GM23338 (cell line): Measurements from ENCODE around the gene CNPY1. TPM values are rescaled to one million over a fixed set of nuclear protein-coding genes. Genes with fewer than 3 reads are reported as not detected.

Source experiments
- ATAC-seq: fragments of 200-7000 bp; cut with Tn5 transposase; 3 replicates; pipeline ENCODE4 v1.9.1; 2020
- DNase-seq: peaks from one replicate; pipeline ENCODE4 v3.0.0-alpha.2; 2015; ENCODE audit warnings: low spot score
- H2AFZ ChIP-seq: fragments of 200-600 bp; sonication (generic); 2 replicates; pipeline ENCODE4 v1.8.0; 2016; ENCODE audit warnings: antibody characterized with exemption, mild to moderate bottlenecking, moderate library complexity
- H3F3A ChIP-seq: fragments of 200-600 bp; sonication (generic); replicated peaks from 2 replicates; pipeline ENCODE4 v1.8.0; 2017; ENCODE audit warnings: antibody characterized with exemption, mixed run types, low read depth
- H3K27ac ChIP-seq: fragments of 200-600 bp; sonication (generic); 2 replicates; pipeline ENCODE4 v1.6.1; 2016; ENCODE audit warnings: low read depth
- H3K27me3 ChIP-seq: fragments of 200-600 bp; sonication (generic); 2 replicates; pipeline ENCODE4 v1.8.0; 2016; ENCODE audit warnings: mild to moderate bottlenecking, mixed run types, moderate library complexity; ENCODE audit not compliant: insufficient read depth
- H3K36me3 ChIP-seq: fragments of 200-600 bp; sonication (generic); 2 replicates; pipeline ENCODE4 v1.8.0; 2016; ENCODE audit warnings: mild to moderate bottlenecking; ENCODE audit not compliant: insufficient read depth
- H3K4me1 ChIP-seq: fragments of 200-600 bp; sonication (generic); 2 replicates; pipeline ENCODE4 v1.8.0; 2016; ENCODE audit warnings: mild to moderate bottlenecking, moderate library complexity; ENCODE audit not compliant: insufficient read depth
- H3K4me2 ChIP-seq: fragments of 200-600 bp; sonication (generic); 2 replicates; pipeline ENCODE4 v1.7.1; 2017; ENCODE audit warnings: mixed run types
- H3K4me3 ChIP-seq: fragments of 200-600 bp; sonication (generic); 2 replicates; pipeline ENCODE4 v1.6.1; 2016; ENCODE audit warnings: mixed run types
- H3K79me2 ChIP-seq: fragments of 200-600 bp; sonication (generic); replicated peaks from 2 replicates; pipeline ENCODE4 v1.8.0; 2017; ENCODE audit warnings: mild to moderate bottlenecking; ENCODE audit not compliant: insufficient read depth
- H3K9me2 ChIP-seq: fragments of 200-600 bp; sonication (generic); 2 replicates; pipeline ENCODE4 v1.8.0; 2017; ENCODE audit not compliant: insufficient read depth
- H4K20me1 ChIP-seq: fragments of 200-600 bp; sonication (generic); replicated peaks from 2 replicates; pipeline ENCODE4 v1.8.0; 2017; ENCODE audit warnings: mild to moderate bottlenecking; ENCODE audit not compliant: insufficient read depth
- H3K27ac Mint-ChIP-seq: 2 replicates; pipeline ENCODE4 v1.8.0; 2020; ENCODE audit warnings: inconsistent platforms, mild to moderate bottlenecking, moderate library complexity, mixed read lengths
- H3K27me3 Mint-ChIP-seq: 3 replicates; pipeline ENCODE4 v1.8.0; 2022; ENCODE audit warnings: low read depth, mild to moderate bottlenecking, moderate library complexity, mixed read lengths, inconsistent platforms; ENCODE audit not compliant: insufficient read depth, poor library complexity
- H3K36me3 Mint-ChIP-seq: 3 replicates; pipeline ENCODE4 v1.8.0; 2021; ENCODE audit warnings: low read depth, mild to moderate bottlenecking, inconsistent platforms, moderate library complexity, mixed read lengths
- H3K4me1 Mint-ChIP-seq: 3 replicates; pipeline ENCODE4 v1.8.0; 2020; ENCODE audit warnings: mild to moderate bottlenecking, inconsistent platforms, mixed read lengths
- H3K4me3 Mint-ChIP-seq: 3 replicates; pipeline ENCODE4 v1.8.0; 2021; ENCODE audit warnings: moderate library complexity, mild to moderate bottlenecking, inconsistent platforms, mixed read lengths
- H3K9me3 Mint-ChIP-seq: 3 replicates; pipeline ENCODE4 v1.8.0; 2020; ENCODE audit warnings: moderate library complexity, mild to moderate bottlenecking, inconsistent platforms, mixed read lengths
- CREB1 ChIP-seq: fragments of 250-450 bp; sonication (Bioruptor Pico); IDR thresholded peaks from 2 replicates; pipeline ENCODE4 v1.5.0; 2020; ENCODE audit warnings: low read depth, mild to moderate bottlenecking, moderate library complexity
- CTCF ChIP-seq, 2 experiments: fragments of 200-600 bp in 1 of 2; sonication (generic) in 1 of 2; conservative IDR thresholded peaks; 2 replicates each; pipeline versions ENCODE4 v1.5.1 to v1.6.1; 2016 to 2017; ENCODE audit warnings: antibody characterized with exemption in 2 of 2, low read depth in 2 of 2, mild to moderate bottlenecking in 2 of 2, moderate library complexity in 1 of 2
- ETS1 ChIP-seq: IDR thresholded peaks from 2 replicates; pipeline ENCODE4 v1.6.1; 2016; ENCODE audit warnings: antibody characterized with exemption
- EZH2 ChIP-seq: fragments of 200-600 bp; sonication (generic); IDR thresholded peaks from one replicate; pipeline ENCODE4 v1.8.0; 2017; ENCODE audit warnings: antibody characterized with exemption, mild to moderate bottlenecking, low read depth; ENCODE audit not compliant: unreplicated experiment
- EZH2phosphoT487 ChIP-seq: fragments of 200-600 bp; sonication (generic); IDR thresholded peaks from one replicate; pipeline ENCODE4 v1.8.1; 2018; ENCODE audit warnings: antibody characterized with exemption; ENCODE audit not compliant: unreplicated experiment
- JUNB ChIP-seq: IDR thresholded peaks from one replicate; pipeline ENCODE4 v1.6.1; 2016; ENCODE audit warnings: antibody characterized with exemption; ENCODE audit not compliant: unreplicated experiment
- NANOG ChIP-seq: IDR thresholded peaks from 2 replicates; pipeline ENCODE4 v1.6.1; 2016; ENCODE audit warnings: antibody characterized with exemption, borderline replicate concordance
- POLR2AphosphoS5 ChIP-seq: IDR thresholded peaks from 2 replicates; pipeline ENCODE4 v1.6.1; 2016; ENCODE audit warnings: antibody characterized with exemption, low read depth
- REST ChIP-seq: IDR thresholded peaks from one replicate; pipeline ENCODE4 v1.6.1; 2018; ENCODE audit warnings: antibody characterized with exemption; ENCODE audit not compliant: unreplicated experiment
- STAT1 ChIP-seq: IDR thresholded peaks from one replicate; pipeline ENCODE4 v1.6.1; 2016; ENCODE audit warnings: antibody characterized with exemption; ENCODE audit not compliant: unreplicated experiment
- ZNF114 ChIP-seq: fragments of 250-450 bp; sonication (Bioruptor Pico); IDR thresholded peaks from 2 replicates; pipeline ENCODE4 v1.5.0; 2020; ENCODE audit warnings: mild to moderate bottlenecking, moderate library complexity
- ZNF331 ChIP-seq: fragments of 250-450 bp; sonication (Bioruptor Pico); IDR thresholded peaks from 2 replicates; pipeline ENCODE4 v1.5.0; 2020; ENCODE audit warnings: low read depth, mild to moderate bottlenecking, moderate library complexity
- ZNF462 ChIP-seq: fragments of 250-450 bp; sonication (Bioruptor Pico); IDR thresholded peaks from 2 replicates; pipeline ENCODE4 v1.5.0; 2020; ENCODE audit warnings: mild to moderate bottlenecking, moderate library complexity
- polyA plus RNA-seq: library from polyadenylated mRNA; unstranded; fragments of >200 nt; fragmentation: Nextera tagmentation; extraction: Ambion mirVana; gene quantifications from 2 replicates; pipeline ENCODE4 v1.2.1, GENCODE V29; 2016
- total RNA-seq: library from RNA; depleted of rRNA; stranded (reverse); fragments of >200 nt; shearing (Covaris generic); gene quantifications from 2 replicates; pipeline ENCODE4 v1.2.3, GENCODE V29; 2014

Gene CNPY1
- total and polyA plus RNA-seq, 2 experiments from 2014 or later: not detected

GRCh38 chr7:155550916-155551315 lies 4.6 kb upstream of the CNPY1 start:
- Histone ChIP-seq H3K79me2 (no peaks in the 10 kb centered on the region), H4K20me1 (no peaks in the 10 kb centered on the region), H3K9me2 (no peaks in the 10 kb centered on the region), H3F3A (no peaks in the 10 kb centered on the region), H3K27me3 (no peaks in the 10 kb centered on the region), H3K27ac (no peak overlapping the region), H3K4me2 (no peak overlapping the region), H3K4me3 (no peak overlapping the region), H2AFZ (no peak overlapping the region), H3K4me1 (no peaks in the 10 kb centered on the region), H3K36me3 (no peaks in the 10 kb centered on the region)
- H3K4me3 Mint-ChIP-seq: no peak overlapping the region
- no peak for TF ChIP-seq STAT1
- no peak for TF ChIP-seq CTCF (conservative IDR thresholded peaks at IDR 0.05; ENCODE audit: low read depth in 2 of 2)
- TF ChIP-seq ZNF114: no peak
- TF ChIP-seq EZH2: no peak
- no peak for TF ChIP-seq NANOG
- TF ChIP-seq JUNB: no peak
- TF ChIP-seq ETS1: no peak
- no peak for TF ChIP-seq REST
- TF ChIP-seq ZNF331 (CRISPR knock-in tag): no peak
- no peak for TF ChIP-seq CREB1 (CRISPR knock-in tag)
- TF ChIP-seq ZNF462 (CRISPR knock-in tag): no peak
- no peak for TF ChIP-seq EZH2phosphoT487
- TF ChIP-seq POLR2AphosphoS5: no peak
- H3K9me3 Mint-ChIP-seq: no peaks in the 10 kb centered on the region
- no peak for ATAC-seq
- no peak overlapping the region for H3K27ac Mint-ChIP-seq
- no peak for DNase-seq
- H3K36me3 Mint-ChIP-seq: no peaks in the 10 kb centered on the region
- H3K27me3 Mint-ChIP-seq: peaks cover 5% of the 10 kb centered on the region
- H3K4me1 Mint-ChIP-seq: no peaks in the 10 kb centered on the region
